Cardiac ventricle fibroblast (primary cell): ENCODE results near the gene TMEM256. TPM values are rescaled to one million over a fixed set of nuclear protein-coding genes. Genes with fewer than 3 reads are reported as not detected.

Source experiments
- total RNA-seq: library from RNA; depleted of rRNA; stranded (reverse); fragments of >200 nt; gene quantifications from 2 replicates; pipeline ENCODE4 v1.2.3, GENCODE V29; 2015

Gene TMEM256
- 42.9 and 68.5 TPM in 2 replicates for total RNA-seq

GRCh38 chr17:7403977-7404736 lies at the start of gene TMEM256:
TMEM256 (minus strand) TSS chr17:7404097; CDS start chr17:7404084, 13 bp downstream.

GRCh38 chr17:7444682-7445618 lies 41.1 kb upstream of the TMEM256 start, which contains the start of gene CHRNB1:
CHRNB1 (plus strand) TSS chr17:7445061; CDS start chr17:7445128, 67 bp downstream.

GRCh38 chr17:7439462-7440112 lies 35.7 kb upstream of the TMEM256 start, which contains the start of gene FGF11:
FGF11 (plus strand) TSS chr17:7439512; CDS start chr17:7439621, 109 bp downstream.

GRCh38 chr17:7428557-7428956 lies 24.7 kb upstream of the TMEM256 start, which contains the start of gene SPEM3:
SPEM3 (plus strand) TSS chr17:7428857; CDS start chr17:7428903, 46 bp downstream.

GRCh38 chr17:7425316-7425715 lies 21.4 kb upstream of the TMEM256 start, which contains the start of gene SPEM2:
SPEM2 (plus strand) TSS chr17:7425616; CDS start chr17:7425689, 73 bp downstream.

GRCh38 chr17:7419819-7420610 lies 16.1 kb upstream of the TMEM256 start, which contains the start of gene SPEM1:
SPEM1 (plus strand) TSS chr17:7420324; CDS start chr17:7420385, 61 bp downstream.

GRCh38 chr17:7407485-7408251 lies 3.8 kb upstream of the TMEM256 start, which contains the start of gene NLGN2:
NLGN2 (plus strand) TSS chr17:7407845; CDS start chr17:7408256, 411 bp downstream.

GRCh38 chr17:7394452-7395191 lies 9.3 kb downstream of the TMEM256 start, which contains the start of gene PLSCR3:
PLSCR3 (minus strand) TSS chr17:7394525; CDS start chr17:7394110, 415 bp downstream.

GRCh38 chr17:7380855-7381683 lies 22.8 kb downstream of the TMEM256 start, which contains the start of gene TNK1:
TNK1 (plus strand) TSS chr17:7381089; CDS start chr17:7382927, 1,838 bp downstream.

GRCh38 chr17:7355053-7355452 lies 48.8 kb downstream of the TMEM256 start, which contains the start of gene TMEM95:
TMEM95 (plus strand) TSS chr17:7355156; CDS start chr17:7355205, 49 bp downstream.

Other genes starting within 250 kb of the TMEM256 start
- gene ASGR1, start 224.7 kb downstream of the TMEM256 start, total RNA-seq, result 0.24 and 0.25 TPM in 2 replicates
- gene DLG4, start 184.3 kb downstream of the TMEM256 start, total RNA-seq, result 17.7 and 21.6 TPM in 2 replicates
- 281 and 473 TPM in 2 replicates for gene ACADVL, start 184.2 kb downstream of the TMEM256 start, total RNA-seq
- gene DVL2, start 169.6 kb downstream of the TMEM256 start, total RNA-seq, result 31.5 and 44.1 TPM in 2 replicates
- gene PHF23, start 164.6 kb downstream of the TMEM256 start, total RNA-seq, result 38.6 and 48.0 TPM in 2 replicates
- 318 and 677 TPM in 2 replicates for gene GABARAP, start 161.6 kb downstream of the TMEM256 start, total RNA-seq
- gene CTDNEP1, start 152.4 kb downstream of the TMEM256 start, total RNA-seq, result 78.3 and 99.5 TPM in 2 replicates
- gene ELP5, start 151.9 kb downstream of the TMEM256 start, total RNA-seq, result 30.1 and 41.1 TPM in 2 replicates
- 2.0 TPM in 1 of 2 replicates, not detected in the other for gene CLDN7, start 141.6 kb downstream of the TMEM256 start, total RNA-seq
- 0.05 TPM in 1 of 2 replicates, not detected in the other for gene SLC2A4, start 122.4 kb downstream of the TMEM256 start, total RNA-seq
- gene YBX2, start 109.5 kb downstream of the TMEM256 start, total RNA-seq, result 0.06 TPM in 1 of 2 replicates, not detected in the other
- 259 and 332 TPM in 2 replicates for gene EIF5A, start 96.5 kb downstream of the TMEM256 start, total RNA-seq
- gene GPS2, start 88.7 kb downstream of the TMEM256 start, total RNA-seq, result 29.9 and 34.0 TPM in 2 replicates
- 6.4 and 12.7 TPM in 2 replicates for gene NEURL4, start 74.8 kb downstream of the TMEM256 start, total RNA-seq
- 0.73 TPM in 1 of 2 replicates, not detected in the other for gene ACAP1, start 67.6 kb downstream of the TMEM256 start, total RNA-seq
- 11.9 and 14.6 TPM in 2 replicates for gene KCTD11, start 51.9 kb downstream of the TMEM256 start, total RNA-seq
- not detected in 2 replicates for gene TMEM95, start 48.9 kb downstream of the TMEM256 start, total RNA-seq
- 0.05 TPM in 1 of 2 replicates, not detected in the other for gene TNK1, start 23.0 kb downstream of the TMEM256 start, total RNA-seq
- gene PLSCR3, start 9.6 kb downstream of the TMEM256 start, total RNA-seq, result 48.7 and 57.0 TPM in 2 replicates
- gene NLGN2, start 3.7 kb upstream of the TMEM256 start, total RNA-seq, result 20.6 and 23.5 TPM in 2 replicates
- not detected in 2 replicates for gene SPEM1, start 16.2 kb upstream of the TMEM256 start, total RNA-seq
- gene SPEM2, start 21.5 kb upstream of the TMEM256 start, total RNA-seq, result not detected in 2 replicates
- gene SPEM3, start 24.8 kb upstream of the TMEM256 start, total RNA-seq, result not detected in 2 replicates
- 0.62 and 2.1 TPM in 2 replicates for gene TMEM102, start 31.3 kb upstream of the TMEM256 start, total RNA-seq
- 1.1 and 1.2 TPM in 2 replicates for gene FGF11, start 35.4 kb upstream of the TMEM256 start, total RNA-seq
- gene CHRNB1, start 41.0 kb upstream of the TMEM256 start, total RNA-seq, result 2.5 and 4.8 TPM in 2 replicates
- 25.5 and 32.9 TPM in 2 replicates for gene ZBTB4, start 75.5 kb upstream of the TMEM256 start, total RNA-seq
- gene SLC35G6, start 77.3 kb upstream of the TMEM256 start, total RNA-seq, result not detected in 2 replicates
- gene POLR2A, start 80.3 kb upstream of the TMEM256 start, total RNA-seq, result 67.3 and 74.0 TPM in 2 replicates
- gene TNFSF12, start 145.0 kb upstream of the TMEM256 start, total RNA-seq, result 14.6 and 15.0 TPM in 2 replicates
- 3.2 and 8.0 TPM in 2 replicates for gene TNFSF13, start 154.7 kb upstream of the TMEM256 start, total RNA-seq
- gene SENP3, start 157.8 kb upstream of the TMEM256 start, total RNA-seq, result 30.5 and 32.1 TPM in 2 replicates
- gene CD68, start 175.5 kb upstream of the TMEM256 start, total RNA-seq, result 25.7 and 31.7 TPM in 2 replicates
- gene MPDU1, start 179.8 kb upstream of the TMEM256 start, total RNA-seq, result 62.5 and 77.8 TPM in 2 replicates
- gene SOX15, start 186.0 kb upstream of the TMEM256 start, total RNA-seq, result 0.20 and 0.25 TPM in 2 replicates
- gene FXR2, start 210.8 kb upstream of the TMEM256 start, total RNA-seq, result 20.4 and 24.7 TPM in 2 replicates
- 131 and 141 TPM in 2 replicates for gene SAT2, start 223.7 kb upstream of the TMEM256 start, total RNA-seq
- 0.81 and 0.83 TPM in 2 replicates for gene SHBG, start 226.0 kb upstream of the TMEM256 start, total RNA-seq
- 0.10 and 0.12 TPM in 2 replicates for gene ATP1B2, start 246.8 kb upstream of the TMEM256 start, total RNA-seq